BLaER1 treated with 17β-estradiol and CSF1 and Interleukin-3, amounts not matched to agents 10 nM and 100 nM (cell line): Measurements from ENCODE around the gene SMAD9.

ENCODE experiments used
- H3K27ac ChIP-seq, 11 experiments: shearing (Covaris generic); formaldehyde crosslinking; 2 replicates each; pipeline ENCODE4 v1.8.1; 2022
- H3K27me3 ChIP-seq, 11 experiments: shearing (Covaris generic); formaldehyde crosslinking; 2 replicates each; pipeline ENCODE4 v1.8.1; 2022
- H3K36me3 ChIP-seq, 11 experiments: shearing (Covaris generic); formaldehyde crosslinking; 2 replicates each; pipeline ENCODE4 v1.8.1; 2022
- H3K4me1 ChIP-seq, 10 experiments: shearing (Covaris generic); formaldehyde crosslinking; 2 replicates each; pipeline ENCODE4 v1.8.1; 2022
- H3K4me2 ChIP-seq, 11 experiments: shearing (Covaris generic); formaldehyde crosslinking; 2 replicates each; pipeline ENCODE4 v1.8.1; 2022
- H3K4me3 ChIP-seq, 10 experiments: shearing (Covaris generic); formaldehyde crosslinking; 2 replicates each; pipeline ENCODE4 v1.8.1; 2022
- H3K9ac ChIP-seq, 11 experiments: shearing (Covaris generic); formaldehyde crosslinking; 2 replicates each; pipeline ENCODE4 v1.8.1; 2022
- H3K9me3 ChIP-seq, 11 experiments: shearing (Covaris generic); formaldehyde crosslinking; replicated peaks in 1 of 11; 2 replicates each; pipeline ENCODE4 v1.8.1; 2022
- H4K20me1 ChIP-seq, 11 experiments: shearing (Covaris generic); formaldehyde crosslinking; 2 replicates each; pipeline ENCODE4 v1.8.1; 2022
- Cebpa-rat ChIP-seq, 11 experiments: shearing (Covaris generic); IDR thresholded peaks; 2 replicates each; pipeline ENCODE4 v1.8.1; 2022

The SMAD9 gene

GRCh38 chr13:36915106-36915505, 4.9 kb downstream of the SMAD9 start:
- no peak overlapping the region for H3K27ac ChIP-seq
- peaks cover 14 to 63% (median 35%) of the 10 kb centered on the region in 10 experiments for H3K4me1 ChIP-seq
- H3K9me3 ChIP-seq, result no peaks in the 10 kb centered on the region
- TF ChIP-seq Cebpa-rat (IDR thresholded peaks at IDR 0.05), result no peak
- no peaks in the 10 kb centered on the region for H3K36me3 ChIP-seq
- no peak overlapping the region for H3K4me3 ChIP-seq
- peaks cover 17 to 30% (median 19%) of the 10 kb centered on the region in 11 experiments for H3K27me3 ChIP-seq
- no peak overlapping the region for H3K9ac ChIP-seq
- peak overlapping the region in 3 of 11 experiments; percentile 0 to 49 (median 32); a peak in 5 of 22 replicates for H3K4me2 ChIP-seq
- no peaks in the 10 kb centered on the region; a peak in 1 of 22 replicates for H4K20me1 ChIP-seq

GRCh38 chr13:36914648-36915047, 5.4 kb downstream of the SMAD9 start:
- Histone ChIP-seq H4K20me1 (no peaks in the 10 kb centered on the region; a peak in 1 of 22 replicates), H3K9ac (no peak overlapping the region), H3K4me1 (peaks cover 14 to 63% (median 35%) of the 10 kb centered on the region in 10 experiments), H3K4me3 (no peak overlapping the region), H3K27ac (no peak overlapping the region), H3K27me3 (peaks cover 16 to 27% (median 17%) of the 10 kb centered on the region in 11 experiments), H3K4me2 (peak overlapping the region in 2 of 11 experiments; percentile 49 to 67; a peak in 4 of 22 replicates), H3K36me3 (no peaks in the 10 kb centered on the region), H3K9me3 (no peaks in the 10 kb centered on the region)
- TF ChIP-seq Cebpa-rat (IDR thresholded peaks at IDR 0.05), result no peak

- H3K9ac ChIP-seq, result no peak overlapping the region
- peak overlapping the region in 8 of 11 experiments; percentile 26 to 78 (median 52); a peak in 13 of 22 replicates for H3K4me2 ChIP-seq
- H3K4me1 ChIP-seq, result peaks cover 4 to 56% (median 27%) of the 10 kb centered on the region in 10 experiments
- H3K27ac ChIP-seq, result peak overlapping the region in 7 of 11 experiments; percentile 13 to 66 (median 61); a peak in 10 of 22 replicates
- H3K36me3 ChIP-seq, result no peaks in the 10 kb centered on the region
- TF ChIP-seq Cebpa-rat (IDR thresholded peaks at IDR 0.05), result no peak
- H3K4me3 ChIP-seq, result no peak overlapping the region
- H3K9me3 ChIP-seq, result no peaks in the 10 kb centered on the region
- H4K20me1 ChIP-seq, result no peaks in the 10 kb centered on the region
- H3K27me3 ChIP-seq, result peaks cover 4 to 15% (median 5%) of the 10 kb centered on the region in 11 experiments; a peak in 21 of 22 replicates
Measured at GRCh38 chr13:36913463-36913862, 6.6 kb downstream of the SMAD9 start.

GRCh38 chr13:36912973-36913372, 7.1 kb downstream of the SMAD9 start:
- Histone ChIP-seq H4K20me1 (no peaks in the 10 kb centered on the region), H3K36me3 (no peaks in the 10 kb centered on the region), H3K4me3 (no peak overlapping the region), H3K27me3 (peaks cover 0 to 10% (median under 1%) of the 10 kb centered on the region in 11 experiments; a peak in 10 of 22 replicates), H3K27ac (peak overlapping the region in 8 of 11 experiments; percentile 24 to 66 (median 58); a peak in 11 of 22 replicates), H3K4me2 (peak overlapping the region in 8 of 11 experiments; percentile 26 to 78 (median 52); a peak in 13 of 22 replicates), H3K4me1 (peaks cover 1 to 53% (median 23%) of the 10 kb centered on the region in 10 experiments; a peak in 17 of 20 replicates), H3K9me3 (no peaks in the 10 kb centered on the region), H3K9ac (no peak overlapping the region; a peak in 1 of 22 replicates)
- no peak for TF ChIP-seq Cebpa-rat (IDR thresholded peaks at IDR 0.05)

- Histone ChIP-seq H3K27ac (peak overlapping the region in 8 of 11 experiments; percentile 24 to 66 (median 58); a peak in 11 of 22 replicates), H3K36me3 (no peaks in the 10 kb centered on the region), H3K4me2 (peak overlapping the region in 8 of 11 experiments; percentile 26 to 71 (median 52); a peak in 14 of 22 replicates), H3K4me1 (peaks cover 7 to 47% (median 23%) of the 10 kb centered on the region in 10 experiments; a peak in 18 of 20 replicates), H3K9me3 (no peaks in the 10 kb centered on the region), H3K4me3 (no peak overlapping the region), H3K27me3 (peaks cover 0 to 7% (median 0%) of the 10 kb centered on the region in 11 experiments; a peak in 4 of 22 replicates), H4K20me1 (no peaks in the 10 kb centered on the region), H3K9ac (no peak overlapping the region)
- TF ChIP-seq Cebpa-rat (IDR thresholded peaks at IDR 0.05), result no peak
Measured at GRCh38 chr13:36912369-36912768, 7.7 kb downstream of the SMAD9 start.

- Histone ChIP-seq H3K27me3 (no peaks in the 10 kb centered on the region), H4K20me1 (no peaks in the 10 kb centered on the region), H3K4me3 (no peak overlapping the region), H3K36me3 (no peaks in the 10 kb centered on the region), H3K27ac (no peak overlapping the region), H3K4me1 (peaks cover 9 to 40% (median 23%) of the 10 kb centered on the region in 10 experiments; a peak in 18 of 20 replicates), H3K9me3 (no peaks in the 10 kb centered on the region), H3K9ac (no peak overlapping the region), H3K4me2 (peak overlapping the region in 2 of 11 experiments; percentile 10 to 39; a peak in 2 of 22 replicates)
- no peak for TF ChIP-seq Cebpa-rat (IDR thresholded peaks at IDR 0.05)
Measured at GRCh38 chr13:36910545-36910944, 9.5 kb downstream of the SMAD9 start.

- Histone ChIP-seq H3K27ac (no peak overlapping the region), H3K27me3 (no peaks in the 10 kb centered on the region), H3K9me3 (no peaks in the 10 kb centered on the region), H3K4me3 (no peak overlapping the region), H3K36me3 (no peaks in the 10 kb centered on the region), H3K9ac (no peak overlapping the region), H3K4me2 (peak overlapping the region in 4 of 11 experiments; percentile 7 to 39 (median 16); a peak in 4 of 22 replicates), H4K20me1 (no peaks in the 10 kb centered on the region), H3K4me1 (peaks cover 8 to 24% (median 10%) of the 10 kb centered on the region in 10 experiments; a peak in 18 of 20 replicates)
- TF ChIP-seq Cebpa-rat (IDR thresholded peaks at IDR 0.05), result no peak
Measured at GRCh38 chr13:36907821-36908220, 12.2 kb downstream of the SMAD9 start.

GRCh38 chr13:36907266-36907665, 12.8 kb downstream of the SMAD9 start:
- Histone ChIP-seq H3K4me3 (no peak overlapping the region), H3K9me3 (0 out of 22 replicates have a peak, but pooled peaks cover 0 to 4% (median 0%) of the 10 kb centered on the region in 11 experiments), H3K4me1 (peaks cover 2 to 18% (median 7%) of the 10 kb centered on the region in 10 experiments; a peak in 18 of 20 replicates), H4K20me1 (no peaks in the 10 kb centered on the region), H3K36me3 (no peaks in the 10 kb centered on the region), H3K27me3 (no peaks in the 10 kb centered on the region), H3K9ac (no peak overlapping the region), H3K27ac (no peak overlapping the region), H3K4me2 (peak overlapping the region in 3 of 11 experiments; percentile 11 to 33 (median 20); a peak in 4 of 22 replicates)
- TF ChIP-seq Cebpa-rat (IDR thresholded peaks at IDR 0.05), result no peak

- Histone ChIP-seq H3K4me1 (peaks cover 0 to 16% (median 4%) of the 10 kb centered on the region in 10 experiments; a peak in 8 of 20 replicates), H4K20me1 (no peaks in the 10 kb centered on the region), H3K4me3 (no peak overlapping the region), H3K27me3 (no peaks in the 10 kb centered on the region), H3K36me3 (no peaks in the 10 kb centered on the region), H3K4me2 (no peak overlapping the region), H3K9ac (no peak overlapping the region), H3K9me3 (0 out of 22 replicates have a peak, but pooled peaks cover 0 to 4% (median 0%) of the 10 kb centered on the region in 11 experiments), H3K27ac (no peak overlapping the region)
- no peak for TF ChIP-seq Cebpa-rat (IDR thresholded peaks at IDR 0.05)
Measured at GRCh38 chr13:36905944-36906343, 14.1 kb downstream of the SMAD9 start.
